GM23338 (cell line): ENCODE results near the gene TTYH1. TPM values are rescaled to one million over a fixed set of nuclear protein-coding genes. Genes with fewer than 3 reads are reported as not detected.

ENCODE experiments used
- ATAC-seq: fragments of 200-7000 bp; cut with Tn5 transposase; 3 replicates; pipeline ENCODE4 v1.9.1; 2020
- DNase-seq: peaks from one replicate; pipeline ENCODE4 v3.0.0-alpha.2; 2015; ENCODE audit warnings: low spot score
- H2AFZ ChIP-seq: fragments of 200-600 bp; sonication (generic); 2 replicates; pipeline ENCODE4 v1.8.0; 2016; ENCODE audit warnings: antibody characterized with exemption, mild to moderate bottlenecking, moderate library complexity
- H3F3A ChIP-seq: fragments of 200-600 bp; sonication (generic); replicated peaks from 2 replicates; pipeline ENCODE4 v1.8.0; 2017; ENCODE audit warnings: antibody characterized with exemption, mixed run types, low read depth
- H3K27ac ChIP-seq: fragments of 200-600 bp; sonication (generic); 2 replicates; pipeline ENCODE4 v1.6.1; 2016; ENCODE audit warnings: low read depth
- H3K27me3 ChIP-seq: fragments of 200-600 bp; sonication (generic); 2 replicates; pipeline ENCODE4 v1.8.0; 2016; ENCODE audit warnings: mild to moderate bottlenecking, mixed run types, moderate library complexity; ENCODE audit not compliant: insufficient read depth
- H3K36me3 ChIP-seq: fragments of 200-600 bp; sonication (generic); 2 replicates; pipeline ENCODE4 v1.8.0; 2016; ENCODE audit warnings: mild to moderate bottlenecking; ENCODE audit not compliant: insufficient read depth
- H3K4me1 ChIP-seq: fragments of 200-600 bp; sonication (generic); 2 replicates; pipeline ENCODE4 v1.8.0; 2016; ENCODE audit warnings: mild to moderate bottlenecking, moderate library complexity; ENCODE audit not compliant: insufficient read depth
- H3K4me2 ChIP-seq: fragments of 200-600 bp; sonication (generic); 2 replicates; pipeline ENCODE4 v1.7.1; 2017; ENCODE audit warnings: mixed run types
- H3K4me3 ChIP-seq: fragments of 200-600 bp; sonication (generic); 2 replicates; pipeline ENCODE4 v1.6.1; 2016; ENCODE audit warnings: mixed run types
- H3K79me2 ChIP-seq: fragments of 200-600 bp; sonication (generic); replicated peaks from 2 replicates; pipeline ENCODE4 v1.8.0; 2017; ENCODE audit warnings: mild to moderate bottlenecking; ENCODE audit not compliant: insufficient read depth
- H3K9me2 ChIP-seq: fragments of 200-600 bp; sonication (generic); 2 replicates; pipeline ENCODE4 v1.8.0; 2017; ENCODE audit not compliant: insufficient read depth
- H4K20me1 ChIP-seq: fragments of 200-600 bp; sonication (generic); replicated peaks from 2 replicates; pipeline ENCODE4 v1.8.0; 2017; ENCODE audit warnings: mild to moderate bottlenecking; ENCODE audit not compliant: insufficient read depth
- H3K27ac Mint-ChIP-seq: 2 replicates; pipeline ENCODE4 v1.8.0; 2020; ENCODE audit warnings: inconsistent platforms, mild to moderate bottlenecking, moderate library complexity, mixed read lengths
- H3K27me3 Mint-ChIP-seq: 3 replicates; pipeline ENCODE4 v1.8.0; 2022; ENCODE audit warnings: low read depth, mild to moderate bottlenecking, moderate library complexity, mixed read lengths, inconsistent platforms; ENCODE audit not compliant: insufficient read depth, poor library complexity
- H3K36me3 Mint-ChIP-seq: 3 replicates; pipeline ENCODE4 v1.8.0; 2021; ENCODE audit warnings: low read depth, mild to moderate bottlenecking, inconsistent platforms, moderate library complexity, mixed read lengths
- H3K4me1 Mint-ChIP-seq: 3 replicates; pipeline ENCODE4 v1.8.0; 2020; ENCODE audit warnings: mild to moderate bottlenecking, inconsistent platforms, mixed read lengths
- H3K4me3 Mint-ChIP-seq: 3 replicates; pipeline ENCODE4 v1.8.0; 2021; ENCODE audit warnings: moderate library complexity, mild to moderate bottlenecking, inconsistent platforms, mixed read lengths
- H3K9me3 Mint-ChIP-seq: 3 replicates; pipeline ENCODE4 v1.8.0; 2020; ENCODE audit warnings: moderate library complexity, mild to moderate bottlenecking, inconsistent platforms, mixed read lengths
- CTCF ChIP-seq, 2 experiments: fragments of 200-600 bp in 1 of 2; sonication (generic) in 1 of 2; conservative IDR thresholded peaks; 2 replicates each; pipeline versions ENCODE4 v1.5.1 to v1.6.1; 2016 to 2017; ENCODE audit warnings: antibody characterized with exemption in 2 of 2, low read depth in 2 of 2, mild to moderate bottlenecking in 2 of 2, moderate library complexity in 1 of 2
- POLR2AphosphoS5 ChIP-seq: IDR thresholded peaks from 2 replicates; pipeline ENCODE4 v1.6.1; 2016; ENCODE audit warnings: antibody characterized with exemption, low read depth
- ZNF462 ChIP-seq: fragments of 250-450 bp; sonication (Bioruptor Pico); IDR thresholded peaks from 2 replicates; pipeline ENCODE4 v1.5.0; 2020; ENCODE audit warnings: mild to moderate bottlenecking, moderate library complexity
- polyA plus RNA-seq: library from polyadenylated mRNA; unstranded; fragments of >200 nt; fragmentation: Nextera tagmentation; extraction: Ambion mirVana; gene quantifications from 2 replicates; pipeline ENCODE4 v1.2.1, GENCODE V29; 2016
- total RNA-seq: library from RNA; depleted of rRNA; stranded (reverse); fragments of >200 nt; shearing (Covaris generic); gene quantifications from 2 replicates; pipeline ENCODE4 v1.2.3, GENCODE V29; 2014

The TTYH1 gene
- total and polyA plus RNA-seq, 2 experiments from 2014 or later: 18.2 to 40.8 TPM

- Histone ChIP-seq H4K20me1 (peaks cover 8% of the 10 kb centered on the region), H3K4me1 (peaks cover 25% of the 10 kb centered on the region), H3K4me3 (peak overlapping the region; percentile 49), H3K27ac (no peak overlapping the region), H3K36me3 (no peaks in the 10 kb centered on the region), H3K9me2 (no peaks in the 10 kb centered on the region), H3K79me2 (peaks cover 1% of the 10 kb centered on the region; the same call in 1 of the 2 replicates), H3F3A (0 out of 2 replicates have a peak, but pooled peaks cover 4% of the 10 kb centered on the region), H2AFZ (no peak overlapping the region), H3K4me2 (peak overlapping the region; percentile 78), H3K27me3 (0 out of 2 replicates have a peak, but pooled peaks cover 3% of the 10 kb centered on the region)
- no peak overlapping the region; the same call in 1 of the 2 replicates for H3K27ac Mint-ChIP-seq
- peaks cover 31% of the 10 kb centered on the region for H3K27me3 Mint-ChIP-seq
- H3K36me3 Mint-ChIP-seq: peaks cover 15% of the 10 kb centered on the region
- H3K4me3 Mint-ChIP-seq: peak overlapping the region; percentile 45; the same call in 2 of the 3 replicates
- peak; percentile 55 for DNase-seq
- ATAC-seq: peak; percentile 47
- no peaks in the 10 kb centered on the region; the same call in 2 of the 3 replicates for H3K9me3 Mint-ChIP-seq
- TF ChIP-seq ZNF462 (CRISPR knock-in tag) (no peak), CTCF (conservative IDR thresholded peaks at IDR 0.05; ENCODE audit: low read depth in 2 of 2) (peak in 1 of 2 experiments; percentile 15; a peak in 1 of 4 replicates), POLR2AphosphoS5 (no peak)
- peaks cover 48% of the 10 kb centered on the region for H3K4me1 Mint-ChIP-seq
Measured at GRCh38 chr19:54436031-54436523, 20.8 kb downstream of the TTYH1 start.
